ENCODE results near the gene TP53I13.

DNA sequence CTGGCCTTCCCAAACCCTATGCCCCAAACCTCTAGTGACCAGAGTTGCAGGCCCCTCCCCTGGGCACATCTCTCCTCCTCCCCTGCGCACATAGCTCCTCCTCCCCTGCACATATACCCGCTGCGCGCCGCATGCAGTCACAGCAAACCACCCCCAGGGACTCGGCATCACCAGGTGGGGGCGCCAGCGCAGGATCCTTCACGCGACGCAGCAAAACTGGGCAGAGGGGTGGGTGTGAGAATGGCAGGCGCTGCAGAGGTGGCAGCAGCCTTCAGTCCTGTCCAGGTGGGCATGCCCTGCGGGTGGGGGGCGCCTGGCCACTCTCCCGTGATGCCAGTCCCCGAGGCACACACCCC lies 48.6 kb downstream of the TP53I13 start:
- no peak for TF ChIP-seq POLR2A (IDR thresholded peaks at IDR 0.05)
- TF ChIP-seq, protein P1, sequence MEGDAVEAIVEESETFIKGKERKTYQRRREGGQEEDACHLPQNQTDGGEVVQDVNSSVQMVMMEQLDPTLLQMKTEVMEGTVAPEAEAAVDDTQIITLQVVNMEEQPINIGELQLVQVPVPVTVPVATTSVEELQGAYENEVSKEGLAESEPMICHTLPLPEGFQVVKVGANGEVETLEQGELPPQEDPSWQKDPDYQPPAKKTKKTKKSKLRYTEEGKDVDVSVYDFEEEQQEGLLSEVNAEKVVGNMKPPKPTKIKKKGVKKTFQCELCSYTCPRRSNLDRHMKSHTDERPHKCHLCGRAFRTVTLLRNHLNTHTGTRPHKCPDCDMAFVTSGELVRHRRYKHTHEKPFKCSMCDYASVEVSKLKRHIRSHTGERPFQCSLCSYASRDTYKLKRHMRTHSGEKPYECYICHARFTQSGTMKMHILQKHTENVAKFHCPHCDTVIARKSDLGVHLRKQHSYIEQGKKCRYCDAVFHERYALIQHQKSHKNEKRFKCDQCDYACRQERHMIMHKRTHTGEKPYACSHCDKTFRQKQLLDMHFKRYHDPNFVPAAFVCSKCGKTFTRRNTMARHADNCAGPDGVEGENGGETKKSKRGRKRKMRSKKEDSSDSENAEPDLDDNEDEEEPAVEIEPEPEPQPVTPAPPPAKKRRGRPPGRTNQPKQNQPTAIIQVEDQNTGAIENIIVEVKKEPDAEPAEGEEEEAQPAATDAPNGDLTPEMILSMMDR (IDR thresholded peaks at IDR 0.05), result peak in 1 of 2 donors; percentile 64

All from suprapubic skin (tissue), 3 donors.